GM12892 (cell line): ENCODE results near the gene RAP1GAP2.

Source experiments
- POLR2A ChIP-seq: IDR thresholded peaks from 2 replicates; pipeline ENCODE4 v1.6.1; 2011; ENCODE audit warnings: low read depth, low read length, control low read depth
- POLR2AphosphoS5 ChIP-seq: IDR thresholded peaks from 2 replicates; pipeline ENCODE4 v1.6.1; 2011; ENCODE audit warnings: low read depth, low read length, control low read depth
- TAF1 ChIP-seq: IDR thresholded peaks from 2 replicates; pipeline ENCODE4 v1.6.1; 2011; ENCODE audit warnings: low read depth, mild to moderate bottlenecking, control low read depth, low read length, borderline replicate concordance

DNA sequence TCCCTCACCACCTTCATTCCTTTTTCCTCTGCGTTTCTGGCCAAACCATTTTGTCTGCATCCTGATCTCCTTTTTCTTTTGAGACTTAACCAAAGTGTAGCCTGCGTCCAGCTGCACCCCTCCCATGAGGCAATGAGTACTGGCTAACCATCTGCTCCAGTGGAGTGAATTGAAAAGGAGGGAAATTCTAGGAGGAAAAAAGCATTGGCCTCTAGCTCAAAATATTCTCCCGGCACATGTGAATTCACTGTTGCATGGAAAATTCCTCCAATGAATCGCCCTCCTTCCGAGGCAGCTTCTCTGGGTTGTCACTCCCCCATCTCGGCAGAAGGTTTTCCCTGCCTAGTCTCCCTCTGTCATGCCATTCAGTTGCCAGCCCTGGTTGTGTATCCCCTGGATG, 5.6 kb downstream of the RAP1GAP2 start:
- TF ChIP-seq POLR2A: no peak
- no peak for TF ChIP-seq POLR2AphosphoS5
- TF ChIP-seq TAF1: no peak
